B cell (primary cell): ENCODE data around the gene ZBTB43. TPM values are rescaled to one million over a fixed set of nuclear protein-coding genes. Genes with fewer than 3 reads are reported as not detected.

Experiments
- ATAC-seq: fragments of 200-7000 bp; cut with Tn5 transposase; one replicate; pipeline ENCODE4 v1.10.0; 2021; ENCODE audit warnings: low read depth, mild to moderate bottlenecking, moderate number of reproducible peaks, moderate library complexity
- CTCF ChIA-PET: fragments of 350-600 bp; sonication (Branson Sonifier 250); formaldehyde crosslinking; loops from one replicate; lab custom pipeline; 2021; ENCODE audit warnings: antibody characterized with exemption, inconsistent platforms; lab: Charles Lee
- POLR2A ChIA-PET: fragments of 350-600 bp; sonication (Branson Sonifier 250); formaldehyde crosslinking; loops from one replicate; lab custom pipeline; 2021; ENCODE audit warnings: antibody characterized with exemption; lab: Charles Lee
- DNase-seq: peaks from one replicate; pipeline ENCODE4 v3.0.0; 2013
- H2AFZ ChIP-seq: 2 replicates; pipeline ENCODE4 v1.6.1; 2012; ENCODE audit warnings: mild to moderate bottlenecking, low read depth, low read length; ENCODE audit not compliant: insufficient read depth, poor library complexity, severe bottlenecking
- H3K27ac ChIP-seq, 2 donors: 1 replicate in 1 of 2; 2 replicates in 1 of 2; pipeline ENCODE4 v1.5.1; 2012 to 2013; ENCODE audit warnings: low read length in 2 of 2, mild to moderate bottlenecking in 2 of 2, moderate library complexity in 1 of 2
- H3K27me3 ChIP-seq, 4 experiments: fragments of 200-600 bp in 1 of 4; sonication (generic) in 1 of 4; replicated peaks in 1 of 4; 1 replicate in 2 of 4; 2 replicates in 2 of 4; pipeline versions ENCODE4 v1.6.1 to v1.7.0; 2013 to 2016; ENCODE audit warnings: low read length in 3 of 4, mild to moderate bottlenecking in 2 of 4, mixed read lengths in 1 of 4, moderate library complexity in 1 of 4; ENCODE audit not compliant: insufficient read depth in 4 of 4, control insufficient read depth in 3 of 4; ENCODE audit errors: control extremely low read depth in 1 of 4
- H3K36me3 ChIP-seq, 2 experiments: replicated peaks in 1 of 2; 1 replicate in 1 of 2; 2 replicates in 1 of 2; pipeline versions ENCODE4 v1.6.1 to v1.7.1; 2013; ENCODE audit warnings: low read length in 1 of 2; ENCODE audit not compliant: insufficient read depth in 2 of 2, control insufficient read depth in 1 of 2; ENCODE audit errors: control extremely low read depth in 1 of 2, extremely low read depth in 1 of 2
- H3K4me1 ChIP-seq, 2 donors: fragments of 200-600 bp in 1 of 2; sonication (generic) in 1 of 2; 1 replicate in 1 of 2; 2 replicates in 1 of 2; pipeline versions ENCODE4 v1.5.1 to v1.6.1; 2013 to 2017; ENCODE audit warnings: low read length in 2 of 2; ENCODE audit not compliant: control insufficient read depth in 2 of 2, insufficient read depth in 2 of 2
- H3K4me2 ChIP-seq: replicated peaks from 2 replicates; pipeline ENCODE3; 2012; ENCODE audit warnings: mild to moderate bottlenecking, low read depth, low read length; ENCODE audit not compliant: poor library complexity, severe bottlenecking
- H3K4me3 ChIP-seq, 5 experiments: fragments of 200-600 bp in 1 of 5; sonication (generic) in 1 of 5; 1 replicate in 3 of 5; 2 replicates in 2 of 5; pipeline versions ENCODE4 v1.5.1 to v1.7.0; 2011 to 2016; ENCODE audit warnings: low read length in 4 of 5, mild to moderate bottlenecking in 4 of 5, low read depth in 2 of 5, control low read depth in 1 of 5, moderate library complexity in 1 of 5; ENCODE audit not compliant: insufficient read depth in 1 of 5; ENCODE audit errors: control extremely low read depth in 1 of 5, extremely low read depth in 1 of 5
- H3K79me2 ChIP-seq: fragments of 200-600 bp; sonication (generic); one replicate; pipeline ENCODE4 v1.6.0; 2016; ENCODE audit warnings: low read length; ENCODE audit not compliant: control insufficient read depth, insufficient read depth
- H3K9ac ChIP-seq: fragments of 200-600 bp; sonication (generic); 2 replicates; pipeline ENCODE4 v1.6.1; 2017; ENCODE audit warnings: mild to moderate bottlenecking, low read length, moderate library complexity
- H3K9me3 ChIP-seq, 3 donors: one replicate each; pipeline versions ENCODE4 v1.6.1 to v1.7.1; 2013; ENCODE audit warnings: low read length in 2 of 3; ENCODE audit not compliant: control insufficient read depth in 2 of 3, insufficient read depth in 1 of 3; ENCODE audit errors: control extremely low read depth in 1 of 3
- H4K20me1 ChIP-seq: 2 replicates; pipeline ENCODE4 v1.6.0; 2012; ENCODE audit warnings: mild to moderate bottlenecking, low read length; ENCODE audit not compliant: insufficient read depth, control insufficient read depth, poor library complexity, severe bottlenecking
- H3K27ac Mint-ChIP-seq: one replicate; pipeline ENCODE4 v1.8.0; 2021; ENCODE audit warnings: mixed read lengths
- H3K27me3 Mint-ChIP-seq: one replicate; pipeline ENCODE4 v1.8.0; 2021; ENCODE audit warnings: mixed read lengths
- H3K4me1 Mint-ChIP-seq: one replicate; pipeline ENCODE4 v1.8.0; 2021; ENCODE audit warnings: mixed read lengths
- H3K4me3 Mint-ChIP-seq: one replicate; pipeline ENCODE4 v1.8.0; 2021; ENCODE audit warnings: mixed read lengths
- H3K9me3 Mint-ChIP-seq: one replicate; pipeline ENCODE4 v1.8.0; 2022; ENCODE audit warnings: mixed read lengths; ENCODE audit not compliant: insufficient read depth
- CTCF ChIP-seq: fragments of 200-600 bp; IDR thresholded peaks from one replicate; pipeline ENCODE4 v1.8.0; 2022; ENCODE audit warnings: antibody characterized with exemption, mild to moderate bottlenecking
- EZH2 ChIP-seq: IDR thresholded peaks from 2 replicates; pipeline ENCODE4 v1.6.1; 2012; ENCODE audit warnings: borderline replicate concordance, low read depth, mild to moderate bottlenecking, moderate library complexity, low read length; ENCODE audit not compliant: insufficient read depth, poor library complexity, severe bottlenecking
- WGBS: methylation state at CpG from one replicate; pipeline ENCODE4 v1.1.5; 2013; ENCODE audit warnings: missing lambda C conversion rate; ENCODE audit not compliant: insufficient coverage; 5-methylcytosine and 5-hydroxymethylcytosine counted together
- intact Hi-C: fragments of 100-400 bp; cut with micrococcal nuclease; formaldehyde crosslinking; loops from one replicate; pipeline ENCODE4 v1.10.0; 2022
- polyA plus RNA-seq: library from polyadenylated mRNA; depleted of rRNA; stranded (reverse); fragments of >200 nt; gene quantifications from 2 replicates; pipeline ENCODE4 v1.2.3, GENCODE V29; 2012
- total RNA-seq, 2 donors: library from RNA; stranded (reverse); fragments of 120-200 nt in 1 of 2; gene quantifications; 1 replicate in 1 of 2; 2 replicates in 1 of 2; pipeline versions ENCODE4 v1.2.3 to v1.2.4, GENCODE V29; 2013 to 2022

The ZBTB43 gene
- total and polyA plus RNA-seq, 2 donors (not counting 1 experiment from before 2014, with no cell fraction given) = 7.0 to 20.2 TPM

- TF ChIP-seq CTCF (no peak), EZH2 (no peak)
- ChIA-PET POLR2A (no interaction called here), CTCF (no interaction called here)
- no peak overlapping the region for H3K9ac ChIP-seq
- intact Hi-C loops = no loop called here
- Mint-ChIP-seq H3K27me3 (no peaks in the 10 kb centered on the region), H3K27ac (no peak overlapping the region), H3K4me3 (no peak overlapping the region), H3K9me3 (no peaks in the 10 kb centered on the region), H3K4me1 (peaks cover 25% of the 10 kb centered on the region)
- 88% methylated on average over 3 of the region's 3 CpGs for WGBS
- DNase-seq = no peak
- no peak overlapping the region for H3K4me3 ChIP-seq
- no peak overlapping the region for H2AFZ ChIP-seq
- no peaks in the 10 kb centered on the region for H3K9me3 ChIP-seq
- H3K27ac ChIP-seq = no peak overlapping the region
- peaks cover 0 to 47% of the 10 kb centered on the region in 2 experiments for H3K36me3 ChIP-seq
- H3K4me1 ChIP-seq = peaks cover 0 to 12% of the 10 kb centered on the region in 2 donors
- H3K4me2 ChIP-seq = no peak overlapping the region
- H3K79me2 ChIP-seq = peaks cover 43% of the 10 kb centered on the region
- ATAC-seq = no peak
- no peaks in the 10 kb centered on the region for H3K27me3 ChIP-seq
- H4K20me1 ChIP-seq = peaks cover 26% of the 10 kb centered on the region
Observed at GRCh38 chr9:126830827-126831226, 26.0 kb downstream of the ZBTB43 start.

GRCh38 chr9:126832440-126832839, 27.6 kb downstream of the ZBTB43 start:
- DNase-seq (no peak), ATAC-seq (no peak)
- Histone ChIP-seq H3K4me2 (no peak overlapping the region), H4K20me1 (peaks cover 23% of the 10 kb centered on the region), H3K36me3 (peaks cover 0 to 39% of the 10 kb centered on the region in 2 experiments), H3K9me3 (no peaks in the 10 kb centered on the region), H3K4me3 (no peak overlapping the region), H2AFZ (no peak overlapping the region), H3K4me1 (peaks cover 0 to 12% of the 10 kb centered on the region in 2 donors), H3K27me3 (no peaks in the 10 kb centered on the region), H3K79me2 (peaks cover 40% of the 10 kb centered on the region), H3K9ac (no peak overlapping the region), H3K27ac (no peak overlapping the region)
- ChIA-PET POLR2A (no interaction called here), CTCF (no interaction called here)
- intact Hi-C loops = no loop called here
- Mint-ChIP-seq H3K4me1 (peaks cover 31% of the 10 kb centered on the region), H3K4me3 (no peak overlapping the region), H3K27me3 (no peaks in the 10 kb centered on the region), H3K27ac (no peak overlapping the region), H3K9me3 (no peaks in the 10 kb centered on the region)
- TF ChIP-seq CTCF (no peak), EZH2 (no peak)
- WGBS = 98% methylated on average over 7 of the region's 9 CpGs
